ENCODE measurements around the gene ITPK1.

DNA sequence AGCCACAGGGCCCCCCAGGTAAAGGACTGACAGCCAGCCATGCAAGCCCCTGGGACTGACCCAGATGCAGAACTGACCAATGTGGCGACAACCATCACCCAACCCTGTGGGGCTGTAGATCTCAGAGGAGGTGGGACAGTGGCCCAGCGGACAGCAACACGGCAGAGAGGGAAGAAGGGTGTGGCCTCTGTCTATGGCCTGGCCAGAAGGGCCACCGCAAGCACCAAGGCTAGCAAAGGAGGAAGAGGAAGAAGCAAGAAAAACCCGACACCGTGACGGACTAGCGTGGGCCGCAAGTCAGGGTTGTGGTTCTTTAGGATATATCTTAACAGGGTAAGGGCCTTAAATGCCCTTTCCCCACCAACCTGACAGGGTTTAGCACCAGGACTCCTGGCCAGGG, 71.2 kb downstream of the ITPK1 start:
- TF ChIP-seq, protein P1, sequence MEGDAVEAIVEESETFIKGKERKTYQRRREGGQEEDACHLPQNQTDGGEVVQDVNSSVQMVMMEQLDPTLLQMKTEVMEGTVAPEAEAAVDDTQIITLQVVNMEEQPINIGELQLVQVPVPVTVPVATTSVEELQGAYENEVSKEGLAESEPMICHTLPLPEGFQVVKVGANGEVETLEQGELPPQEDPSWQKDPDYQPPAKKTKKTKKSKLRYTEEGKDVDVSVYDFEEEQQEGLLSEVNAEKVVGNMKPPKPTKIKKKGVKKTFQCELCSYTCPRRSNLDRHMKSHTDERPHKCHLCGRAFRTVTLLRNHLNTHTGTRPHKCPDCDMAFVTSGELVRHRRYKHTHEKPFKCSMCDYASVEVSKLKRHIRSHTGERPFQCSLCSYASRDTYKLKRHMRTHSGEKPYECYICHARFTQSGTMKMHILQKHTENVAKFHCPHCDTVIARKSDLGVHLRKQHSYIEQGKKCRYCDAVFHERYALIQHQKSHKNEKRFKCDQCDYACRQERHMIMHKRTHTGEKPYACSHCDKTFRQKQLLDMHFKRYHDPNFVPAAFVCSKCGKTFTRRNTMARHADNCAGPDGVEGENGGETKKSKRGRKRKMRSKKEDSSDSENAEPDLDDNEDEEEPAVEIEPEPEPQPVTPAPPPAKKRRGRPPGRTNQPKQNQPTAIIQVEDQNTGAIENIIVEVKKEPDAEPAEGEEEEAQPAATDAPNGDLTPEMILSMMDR (conservative IDR thresholded peaks at IDR 0.05; ENCODE audit: low read depth, low read length), result no peak
- no peak for TF ChIP-seq EZH2phosphoT487 (IDR thresholded peaks at IDR 0.05; ENCODE audit: borderline replicate concordance, low read length)

All from PC-3 (cell line).